GM11168 (cell line): ENCODE measurements around the gene MGMT.

ENCODE experiments used
- in situ Hi-C: fragments of 300-500 bp; cut with MboI; formaldehyde crosslinking; loops from one replicate; pipeline ENCODE4 v1.12.0; 2022; ENCODE audit warnings: low sequenced_read_pairs; ENCODE audit not compliant: unreplicated experiment

The MGMT gene

DNA sequence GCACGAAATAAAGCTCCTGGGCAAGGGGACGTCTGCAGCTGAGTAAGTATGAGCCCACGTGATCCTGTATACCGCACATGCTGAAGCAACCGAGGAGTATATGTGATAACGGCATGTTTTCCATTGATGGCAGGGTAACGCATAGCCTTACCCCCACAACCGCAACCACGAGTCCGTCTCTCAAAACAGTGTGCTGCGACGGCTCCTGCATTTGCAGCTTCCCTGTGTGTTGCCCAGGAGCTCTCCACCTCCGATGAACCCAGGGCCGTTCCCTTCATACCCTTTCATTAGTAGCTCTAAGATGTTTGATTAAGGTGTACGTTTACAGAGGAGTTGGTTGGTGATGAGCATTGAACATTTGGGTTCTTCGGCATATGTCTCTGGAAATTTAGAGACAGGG lies 69.3 kb downstream of the MGMT start:
- in situ Hi-C loops: no loop called here

DNA sequence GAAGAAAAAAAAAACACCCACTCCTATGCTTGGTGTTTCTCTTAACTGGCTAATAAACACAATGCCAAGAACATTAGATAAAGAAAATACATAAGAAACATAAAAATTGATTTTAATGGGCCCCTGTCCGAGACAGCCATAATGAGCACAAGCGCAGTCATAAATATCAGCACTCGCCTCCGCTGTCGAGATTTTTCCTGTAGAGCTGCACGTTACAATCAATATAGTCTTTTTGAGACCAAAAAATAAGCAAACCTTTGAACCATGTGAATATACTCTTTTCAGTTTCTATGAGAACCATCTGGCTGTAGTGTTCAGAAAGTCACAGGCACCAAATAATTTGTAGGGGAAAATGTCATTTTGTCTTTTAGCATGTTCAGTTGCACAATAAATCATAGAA lies 70.1 kb downstream of the MGMT start:
- in situ Hi-C loops: no loop called here

DNA sequence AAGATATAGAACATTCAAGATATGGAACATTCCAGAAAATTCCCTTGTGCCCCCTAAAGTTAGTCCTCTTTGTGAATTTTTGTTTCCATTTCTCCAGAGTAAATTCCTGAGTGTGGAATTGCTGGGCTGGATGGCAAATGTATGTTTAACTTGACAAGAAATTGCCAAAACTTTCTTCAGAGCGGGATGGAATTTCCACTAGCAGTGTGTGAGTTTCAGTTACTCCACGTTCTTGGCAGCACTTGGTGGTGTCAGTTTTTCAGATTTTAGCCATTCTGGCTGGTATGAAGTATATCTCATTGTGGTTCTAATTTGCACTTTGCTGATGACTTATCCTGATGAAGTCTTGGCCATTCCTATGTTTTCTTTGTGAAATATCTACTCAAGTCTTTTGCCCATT lies 71.2 kb downstream of the MGMT start:
- in situ Hi-C loops: no loop called here

DNA sequence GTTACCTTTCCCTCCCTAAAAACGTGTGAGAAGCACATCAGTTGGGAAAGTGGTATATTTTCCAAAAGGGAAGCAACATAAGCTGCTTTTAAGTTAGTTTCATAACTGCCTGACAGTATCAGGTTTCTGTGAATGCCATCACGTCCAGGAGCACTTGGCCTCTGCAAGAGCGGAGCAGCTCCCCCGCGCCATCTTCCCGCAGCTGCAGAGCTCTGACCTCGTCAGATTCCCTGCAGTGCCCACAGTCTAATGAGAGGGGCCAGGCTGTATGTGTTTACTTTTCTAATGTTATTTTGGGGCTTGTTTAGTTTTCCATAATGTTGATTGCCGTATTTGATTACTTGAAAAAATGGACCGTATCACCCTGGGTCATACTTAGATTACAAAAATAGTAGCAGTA lies 74.2 kb downstream of the MGMT start:
- in situ Hi-C loops: no loop called here

DNA sequence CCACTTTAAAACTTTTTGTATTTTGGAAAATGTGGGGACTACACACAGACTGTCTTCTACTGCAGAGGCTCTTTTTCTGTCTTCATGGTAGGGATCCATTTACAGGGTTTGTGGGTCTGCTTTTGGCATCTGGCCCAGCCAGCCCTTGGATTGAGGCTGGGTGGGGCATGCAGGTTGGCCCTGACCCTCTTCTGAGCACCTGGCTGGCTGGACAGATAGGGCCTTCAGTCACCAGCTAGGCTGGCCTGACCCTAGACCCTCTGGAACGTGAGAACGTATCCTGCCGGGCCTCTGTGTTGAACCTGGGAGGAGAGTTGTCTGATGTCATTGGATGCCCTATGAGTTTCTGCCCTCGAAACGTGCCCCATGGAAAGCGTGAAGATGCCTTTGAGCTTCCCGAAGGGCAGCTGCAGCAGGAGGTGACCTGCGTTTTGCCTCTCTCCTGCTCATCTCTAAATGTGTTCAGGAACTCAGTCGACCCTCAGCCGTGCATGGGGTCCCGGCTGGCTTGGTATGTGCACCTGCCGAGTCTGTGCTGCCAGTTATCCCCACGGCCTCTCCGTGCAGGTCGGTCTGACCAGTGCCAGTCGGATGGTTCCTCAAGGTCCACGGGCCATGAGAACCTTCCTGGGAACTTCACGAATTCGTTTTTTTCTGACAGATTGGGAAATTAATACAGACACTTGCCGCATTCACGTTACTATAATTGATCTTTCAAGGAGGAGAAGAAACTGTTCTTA lies 74.9 kb downstream of the MGMT start:
- in situ Hi-C loops: no loop called here

DNA sequence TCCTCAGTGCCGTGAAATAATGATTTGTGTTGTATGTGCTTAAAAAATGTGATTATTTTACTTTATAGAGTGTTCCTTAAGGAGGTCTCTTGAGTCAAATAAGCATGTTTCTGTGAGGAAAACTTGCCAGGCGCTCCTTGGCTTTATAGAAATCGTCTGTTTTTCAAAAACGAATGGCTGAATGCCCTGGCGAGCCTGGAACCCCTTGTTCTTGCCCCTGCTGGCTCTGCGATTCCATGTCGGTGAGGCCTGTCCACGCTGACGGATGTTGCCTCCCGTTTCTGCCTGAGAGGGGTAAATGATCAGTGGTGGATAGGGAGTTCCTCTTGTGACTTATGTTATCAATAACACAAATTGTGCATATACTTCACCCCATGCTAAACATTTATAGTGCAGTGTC lies 75.5 kb downstream of the MGMT start:
- in situ Hi-C loops: no loop called here

DNA sequence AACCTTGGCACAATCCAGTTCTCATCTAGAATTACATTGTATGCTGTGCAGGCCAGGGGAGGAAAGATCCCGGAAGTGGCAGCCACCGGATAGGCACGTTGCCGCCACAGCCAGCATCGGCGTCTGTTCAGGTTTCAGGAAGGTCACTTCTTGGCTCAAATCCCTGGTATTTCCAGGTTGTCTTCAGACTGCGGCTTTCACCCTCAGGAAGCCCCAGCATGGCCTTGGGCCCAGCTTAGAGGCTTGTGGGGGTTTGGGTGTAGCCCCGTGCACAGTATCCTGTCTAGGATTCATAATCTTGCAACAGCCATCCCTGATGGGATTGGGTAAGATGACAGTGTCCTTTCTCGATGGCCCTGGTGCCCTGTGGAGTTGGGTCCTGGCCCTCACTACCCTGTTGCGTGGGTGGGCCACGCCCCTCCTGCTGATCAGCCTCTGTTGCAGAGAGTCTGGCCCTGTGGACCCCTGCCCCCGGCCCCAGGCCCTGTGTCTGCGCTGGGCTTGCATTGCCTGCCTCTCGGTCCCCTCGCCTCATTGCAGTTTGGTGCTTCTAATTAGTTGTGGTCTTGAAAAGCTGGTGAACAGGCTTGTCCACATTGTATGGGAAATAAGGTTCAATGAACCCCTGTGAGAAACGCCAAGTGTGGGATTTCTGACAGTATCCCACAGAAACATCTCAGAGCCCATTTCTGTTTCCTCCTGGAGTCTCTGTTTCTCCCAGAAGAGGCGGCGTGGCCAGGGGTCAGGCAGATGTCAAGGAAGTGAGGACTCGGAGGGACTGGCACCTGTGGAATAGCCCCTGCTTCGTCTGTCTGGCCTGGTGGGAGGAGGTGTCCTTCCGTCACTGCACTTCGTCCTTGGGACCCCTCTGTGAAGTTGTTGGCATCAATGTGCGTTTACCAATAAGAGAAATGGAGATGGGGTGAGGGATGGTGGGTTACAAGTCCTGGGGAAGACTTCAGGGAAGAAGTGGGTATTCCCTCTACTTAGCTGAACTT lies 77.5 kb downstream of the MGMT start:
- in situ Hi-C loops: no loop called here

DNA sequence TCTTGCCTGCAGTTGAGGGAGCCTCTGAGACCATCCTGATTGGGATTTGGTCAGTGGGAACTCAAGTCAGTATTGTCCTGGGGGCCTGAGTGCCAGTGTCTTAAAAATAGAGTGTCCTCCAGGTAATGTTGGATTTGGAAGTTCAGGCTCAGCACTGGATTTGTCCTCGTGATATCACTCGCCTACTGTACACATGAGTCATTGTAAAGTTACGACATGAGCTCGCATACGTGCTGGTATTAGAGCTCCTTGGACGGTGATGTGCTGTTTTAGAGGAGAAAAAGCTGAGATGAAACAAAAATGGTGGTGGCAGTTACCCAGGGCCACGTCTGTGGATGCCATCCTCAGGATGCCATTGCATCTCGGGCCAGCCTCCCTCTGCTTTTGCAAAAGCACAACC lies 78.2 kb downstream of the MGMT start:
- in situ Hi-C loops: no loop called here

DNA sequence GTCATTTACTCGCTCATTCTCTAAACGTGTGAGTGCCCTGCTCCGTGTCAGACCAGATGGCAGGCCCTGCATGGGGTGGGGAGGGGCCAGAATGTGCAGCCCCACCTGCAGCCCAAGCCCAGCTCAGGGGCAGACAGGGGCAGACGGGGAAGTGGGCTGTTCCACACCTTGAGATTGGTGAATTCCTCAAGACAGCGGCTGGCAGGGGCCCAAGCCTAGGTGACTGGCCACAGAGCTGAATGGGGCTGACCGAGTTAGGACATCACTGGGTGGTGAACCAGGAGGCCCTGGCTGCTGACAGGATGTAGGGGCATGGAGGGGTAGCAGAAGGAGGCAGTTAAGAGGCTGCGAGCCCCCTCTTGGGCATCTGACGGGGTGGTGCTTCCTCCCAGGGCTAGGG lies 79.1 kb downstream of the MGMT start:
- in situ Hi-C loops: no loop called here

DNA sequence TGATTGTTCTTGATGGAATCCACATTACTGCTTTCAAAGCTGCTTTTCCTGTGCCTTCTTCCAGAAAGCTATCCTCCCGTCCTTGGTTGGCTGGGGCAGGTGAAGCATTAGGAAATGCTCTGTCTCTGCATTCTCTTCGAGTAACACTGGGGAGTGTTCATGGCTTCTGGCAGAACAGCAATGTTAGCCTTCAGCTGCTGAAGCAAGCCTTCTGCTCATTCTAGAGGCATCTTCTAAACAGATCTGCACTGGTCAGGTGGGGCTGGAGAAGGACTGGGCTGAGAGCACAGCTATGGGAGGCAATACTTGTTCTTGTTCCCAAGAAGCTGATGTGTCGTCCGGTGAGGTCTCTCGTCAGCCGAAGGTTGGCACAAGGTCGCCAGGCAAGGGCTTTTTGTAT lies 80.6 kb downstream of the MGMT start:
- in situ Hi-C loops: no loop called here

DNA sequence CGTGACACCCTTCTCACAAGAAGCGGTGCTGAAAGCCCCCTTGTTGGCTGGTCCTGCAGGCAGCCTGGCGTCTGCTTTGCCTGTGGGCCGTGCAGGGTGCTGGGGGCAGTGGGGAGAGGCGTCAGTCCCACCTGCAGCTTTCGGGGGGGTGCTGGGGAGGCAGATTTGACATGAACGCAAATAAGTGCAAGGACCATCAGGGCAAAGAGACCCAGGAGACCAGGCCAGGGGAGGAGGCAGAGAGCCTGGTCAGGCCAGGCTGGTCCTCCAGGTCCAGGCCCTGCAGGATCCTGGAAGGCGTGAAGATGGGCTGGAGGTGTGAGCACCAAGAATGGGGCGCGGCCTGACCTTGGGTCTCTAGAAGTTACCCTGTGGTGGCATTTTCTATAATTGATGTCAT lies 81.6 kb downstream of the MGMT start:
- in situ Hi-C loops: no loop called here

DNA sequence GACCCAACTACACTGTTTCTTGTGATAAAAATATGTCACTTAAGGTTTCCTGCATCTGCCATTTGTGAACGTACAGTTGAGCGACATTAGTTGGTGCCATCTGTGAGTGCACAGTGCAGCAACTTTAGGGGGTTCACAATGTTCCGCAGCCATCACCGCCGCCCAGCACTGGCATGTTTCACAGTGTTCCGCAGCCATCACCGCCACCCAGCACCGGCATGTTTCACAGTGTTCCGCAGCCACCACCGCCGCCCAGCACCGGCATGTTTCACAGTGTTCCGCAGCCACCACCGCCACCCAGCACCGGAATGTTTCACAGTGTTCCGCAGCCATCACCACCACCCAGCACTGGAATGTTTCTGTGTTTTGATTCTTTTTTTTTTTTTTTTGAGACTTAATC lies 83.0 kb downstream of the MGMT start:
- in situ Hi-C loops: no loop called here

DNA sequence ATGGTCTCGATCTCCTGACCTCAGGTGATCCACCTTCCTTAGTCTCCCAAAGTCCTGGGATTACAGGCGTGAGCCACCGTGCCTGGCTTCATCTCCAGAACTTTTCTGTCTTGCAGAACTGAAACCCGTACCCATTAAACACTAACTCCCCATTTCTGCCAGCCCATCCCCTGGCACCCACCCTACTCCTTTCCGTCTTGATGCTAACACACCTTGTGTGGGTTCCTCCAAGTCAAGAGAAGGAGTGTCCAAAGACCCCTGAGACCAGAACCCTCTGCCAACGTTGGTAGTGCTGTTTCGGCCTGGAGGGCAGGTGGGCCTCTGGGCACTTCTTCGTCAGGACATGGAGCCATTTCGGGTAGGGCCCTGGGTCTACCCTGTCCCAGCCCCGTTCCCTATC lies 83.6 kb downstream of the MGMT start:
- in situ Hi-C loops: no loop called here

DNA sequence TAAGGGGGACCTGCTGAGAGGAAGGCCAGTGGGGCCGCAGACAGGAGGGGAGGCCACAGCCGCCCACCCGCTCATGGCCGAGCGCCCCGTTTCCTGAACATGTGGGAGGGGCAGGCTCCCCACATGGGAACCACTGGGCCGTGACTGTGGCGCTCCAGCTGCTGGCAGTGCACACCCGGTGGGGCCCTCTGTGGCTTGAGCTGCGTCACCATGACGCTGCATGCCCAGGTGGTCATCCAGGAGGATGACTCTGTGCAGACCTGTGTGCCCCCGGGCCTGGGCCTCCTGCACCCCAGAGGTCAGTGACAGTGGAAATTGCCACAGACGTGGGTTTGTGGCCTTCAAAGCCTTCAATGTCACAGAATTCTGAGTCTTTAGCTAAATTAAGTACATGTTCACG lies 85.1 kb downstream of the MGMT start:
- in situ Hi-C loops: no loop called here

DNA sequence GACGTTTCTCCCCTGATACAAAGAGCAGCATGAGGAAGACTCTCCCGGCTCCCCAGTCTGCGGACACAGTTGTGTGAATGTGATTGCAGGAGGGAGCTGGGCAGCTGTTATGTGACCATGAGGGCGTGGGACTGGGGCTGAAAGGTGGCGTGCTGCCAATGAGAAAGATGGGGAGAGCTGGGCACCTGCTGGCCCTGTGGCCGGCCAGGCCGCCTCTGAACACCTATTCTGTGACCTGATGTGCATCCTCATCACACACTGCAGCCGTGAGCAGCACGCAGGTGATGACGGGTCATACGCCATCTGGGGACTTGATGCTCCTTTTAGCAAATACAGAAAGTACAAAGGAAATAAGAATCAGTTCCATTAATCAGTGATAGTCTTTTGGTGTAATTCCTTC lies 86.9 kb downstream of the MGMT start:
- in situ Hi-C loops: no loop called here

DNA sequence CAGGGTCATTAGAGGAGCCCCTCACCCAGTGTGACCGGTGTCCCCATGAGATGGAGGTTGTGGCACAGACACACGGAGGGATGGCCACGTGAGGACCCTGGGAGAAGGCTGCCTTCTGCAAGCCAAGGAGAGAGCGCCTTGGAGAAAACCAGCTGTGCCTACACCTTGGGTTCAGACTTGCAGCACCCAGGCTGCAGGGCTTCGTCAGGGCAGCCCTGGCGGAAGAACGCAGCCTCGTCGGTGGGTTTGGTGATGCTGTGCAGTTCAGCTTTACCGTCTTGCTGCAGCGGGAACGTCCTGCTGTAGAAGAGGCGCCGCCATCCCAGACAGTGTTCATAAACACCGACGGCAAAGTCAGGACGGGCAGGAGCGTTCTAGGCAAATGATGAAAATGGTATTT lies 89.3 kb downstream of the MGMT start:
- in situ Hi-C loops: no loop called here

DNA sequence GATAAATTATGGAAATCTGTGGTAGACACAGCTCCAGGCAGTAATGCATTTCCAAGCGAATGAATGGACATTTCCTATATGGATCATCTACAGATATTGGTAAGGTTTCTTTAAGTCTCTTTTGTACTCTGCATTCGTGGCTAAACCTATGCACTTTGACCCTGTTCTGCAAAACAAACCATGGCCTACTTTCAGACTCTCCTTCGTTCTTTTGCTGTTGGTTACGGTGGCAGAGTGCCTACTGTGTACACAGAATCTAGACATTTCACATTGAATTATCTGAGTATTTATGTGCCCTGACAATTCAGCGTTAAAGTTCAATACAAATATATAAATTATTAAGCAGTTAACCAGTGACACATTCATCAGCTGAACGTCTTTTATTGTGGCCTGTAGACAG lies 93.3 kb downstream of the MGMT start:
- in situ Hi-C loops: no loop called here

DNA sequence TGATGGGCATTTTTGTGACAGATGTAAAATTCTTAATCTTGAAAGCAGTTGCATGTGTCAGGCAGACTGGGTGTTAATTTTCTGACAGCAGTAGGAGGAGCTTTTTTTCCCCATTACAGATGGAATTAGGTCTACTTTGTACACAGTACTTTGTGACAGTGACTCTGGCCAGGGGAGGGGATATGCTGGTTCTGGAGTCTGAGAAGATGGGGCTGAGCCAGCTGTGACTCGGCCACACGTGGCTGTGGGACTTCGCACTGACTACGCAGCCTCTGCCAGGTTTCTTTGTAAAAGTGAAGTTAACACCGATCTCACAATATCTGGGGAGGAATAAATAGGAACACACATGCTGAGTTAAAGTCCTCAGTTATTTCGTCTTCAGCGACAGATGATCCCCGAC lies 95.4 kb downstream of the MGMT start:
- in situ Hi-C loops: no loop called here

DNA sequence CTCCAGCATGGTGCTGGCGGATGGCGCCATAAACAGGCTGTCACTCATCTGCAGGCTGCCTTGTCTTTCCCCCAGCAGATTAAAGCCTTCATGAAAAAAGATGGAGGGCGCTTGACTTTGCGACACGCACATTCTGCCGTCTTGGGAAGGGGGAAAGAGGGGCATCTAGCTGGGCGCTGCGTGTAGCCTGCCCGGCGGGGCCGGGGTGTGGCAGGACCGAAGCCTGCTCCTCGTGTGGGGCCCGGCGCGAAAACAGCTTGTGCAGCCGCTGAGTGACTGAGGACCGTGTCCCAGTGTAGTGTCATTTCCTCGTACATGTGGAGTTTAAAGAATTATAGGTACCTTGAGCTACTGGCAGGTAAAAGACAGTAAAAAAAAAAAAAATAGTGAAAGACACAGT lies 97.9 kb downstream of the MGMT start:
- in situ Hi-C loops: no loop called here

DNA sequence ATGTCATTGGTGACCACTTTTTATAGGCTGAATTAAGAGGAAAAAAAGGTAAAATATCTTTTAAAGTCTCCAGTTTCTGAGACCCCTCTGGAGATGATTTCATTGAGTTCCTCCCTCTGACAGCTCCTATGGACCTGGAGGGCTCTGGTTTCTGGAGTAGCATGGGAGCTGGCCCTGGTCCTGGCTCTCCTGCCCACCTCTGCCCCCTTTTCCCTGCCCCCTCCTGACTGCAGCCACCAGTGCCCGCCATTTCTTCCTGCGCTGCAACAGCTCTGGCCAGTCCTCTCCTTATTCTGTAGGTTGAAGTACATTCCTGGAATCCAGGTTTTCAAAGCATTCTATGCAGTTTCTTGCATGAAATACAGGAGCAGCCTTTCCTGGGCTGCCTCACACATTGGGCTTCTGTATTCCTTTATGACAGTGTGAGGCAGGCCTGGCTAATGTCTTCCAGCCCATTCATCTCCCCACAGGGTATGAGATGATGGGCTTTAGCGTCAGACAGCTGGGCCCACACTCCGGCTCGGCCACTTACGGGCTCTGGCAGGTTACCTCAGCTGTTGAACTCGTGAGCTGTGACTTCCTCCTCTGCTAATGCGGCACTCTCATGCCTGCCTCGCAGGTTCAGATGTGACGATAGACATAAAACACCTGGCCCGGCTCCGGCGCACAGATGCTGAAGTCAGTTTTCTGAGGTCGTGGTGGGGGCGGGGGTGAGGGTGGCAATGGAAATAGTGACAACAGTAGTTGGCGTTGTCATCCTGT lies 101.7 kb downstream of the MGMT start:
- in situ Hi-C loops: no loop called here

DNA sequence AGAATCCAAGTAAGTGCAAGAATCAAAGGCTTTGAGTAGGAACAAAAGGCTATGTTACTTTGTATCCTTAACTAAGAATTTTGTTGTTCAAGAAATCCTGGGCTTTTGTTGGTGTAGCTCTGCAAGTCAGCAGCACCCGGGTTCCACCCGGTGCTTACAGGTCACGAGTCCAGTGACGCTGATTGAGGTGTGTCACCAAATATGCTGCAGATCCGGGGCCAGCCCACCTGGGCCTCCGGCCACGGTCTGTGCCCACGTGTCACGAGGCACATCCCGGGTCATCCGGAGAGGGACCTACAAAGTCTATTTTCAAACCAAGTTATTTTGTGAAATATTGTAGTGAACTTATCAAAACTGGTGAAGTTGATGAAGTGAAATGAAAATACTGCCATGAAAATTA lies 103.1 kb downstream of the MGMT start:
- in situ Hi-C loops: no loop called here
